Bone marrow (tissue), 2 donors: Measurements from ENCODE around the gene NOTUM.
A peak's percentile ranks its signal among the peaks of the same experiment; 100 is the strongest.
"Not testable (repeated sequence)": the region's sequence is repeated elsewhere in the genome, so short reads cannot be mapped to it uniquely, and the experiment has no call there.

Experiments
- DNase-seq, 2 donors: peaks; one replicate each; lab custom pipeline; 2025; lab: John Stamatoyannopoulos, UW

The NOTUM gene

GRCh38 chr17:81923302-81924260 lies 37.4 kb downstream of the NOTUM start:
- peak; percentile 73 to 89 for DNase-seq

- DNase-seq = no peak
These were observed 38.3 kb downstream of the NOTUM start for GRCh38 chr17:81922566-81923301.

GRCh38 chr17:81921996-81922565 lies 38.9 kb downstream of the NOTUM start:
- DNase-seq = no peak

GRCh38 chr17:81921537-81921862 lies 39.5 kb downstream of the NOTUM start:
- DNase-seq = no peak

GRCh38 chr17:81920612-81921536 lies 40.1 kb downstream of the NOTUM start:
- no peak for DNase-seq

- no peak for DNase-seq
These were observed 42.0 kb downstream of the NOTUM start for GRCh38 chr17:81918832-81919545.

GRCh38 chr17:81918333-81918669 lies 42.7 kb downstream of the NOTUM start:
- DNase-seq = not testable (repeated sequence)

- DNase-seq = peak; percentile 72 to 85
These were observed 43.2 kb downstream of the NOTUM start, which contains the start of gene SIRT7 for GRCh38 chr17:81917565-81918332. Gene SIRT7 (minus strand): TSS chr17:81918176. CDS start chr17:81918131, 45 bp downstream.

GRCh38 chr17:81916234-81917001 lies 44.6 kb downstream of the NOTUM start:
- DNase-seq = no peak

- no peak for DNase-seq
These were observed 45.7 kb downstream of the NOTUM start for GRCh38 chr17:81915331-81915730.

GRCh38 chr17:81914103-81914850 lies 46.7 kb downstream of the NOTUM start:
- no peak for DNase-seq

- no peak for DNase-seq
These were observed 47.4 kb downstream of the NOTUM start for GRCh38 chr17:81913394-81914102.

GRCh38 chr17:81912441-81913309 lies 48.3 kb downstream of the NOTUM start:
- no peak for DNase-seq

- DNase-seq = no peak
These were observed 49.0 kb downstream of the NOTUM start for GRCh38 chr17:81911969-81912368.

GRCh38 chr17:81911277-81911961 lies 49.6 kb downstream of the NOTUM start, which contains the start of gene PCYT2:
Gene PCYT2 (minus strand): TSS chr17:81911399. CDS start chr17:81911355, 44 bp downstream.
- peak; percentile 50 to 60 for DNase-seq

- DNase-seq = no peak
These were observed 50.1 kb downstream of the NOTUM start for GRCh38 chr17:81910840-81911276.
